GM21529 (cell line): ENCODE results near the gene PURB.
"Not testable (repeated sequence)": the region's sequence is repeated elsewhere in the genome, so short reads cannot be mapped to it uniquely, and the experiment has no call there.

Experiments
- ATAC-seq: cut with Tn5 transposase; IDR thresholded peaks from one replicate; pipeline ENCODE4 v1.9.1; 2021; ENCODE audit not compliant: unreplicated experiment

PURB gene

DNA sequence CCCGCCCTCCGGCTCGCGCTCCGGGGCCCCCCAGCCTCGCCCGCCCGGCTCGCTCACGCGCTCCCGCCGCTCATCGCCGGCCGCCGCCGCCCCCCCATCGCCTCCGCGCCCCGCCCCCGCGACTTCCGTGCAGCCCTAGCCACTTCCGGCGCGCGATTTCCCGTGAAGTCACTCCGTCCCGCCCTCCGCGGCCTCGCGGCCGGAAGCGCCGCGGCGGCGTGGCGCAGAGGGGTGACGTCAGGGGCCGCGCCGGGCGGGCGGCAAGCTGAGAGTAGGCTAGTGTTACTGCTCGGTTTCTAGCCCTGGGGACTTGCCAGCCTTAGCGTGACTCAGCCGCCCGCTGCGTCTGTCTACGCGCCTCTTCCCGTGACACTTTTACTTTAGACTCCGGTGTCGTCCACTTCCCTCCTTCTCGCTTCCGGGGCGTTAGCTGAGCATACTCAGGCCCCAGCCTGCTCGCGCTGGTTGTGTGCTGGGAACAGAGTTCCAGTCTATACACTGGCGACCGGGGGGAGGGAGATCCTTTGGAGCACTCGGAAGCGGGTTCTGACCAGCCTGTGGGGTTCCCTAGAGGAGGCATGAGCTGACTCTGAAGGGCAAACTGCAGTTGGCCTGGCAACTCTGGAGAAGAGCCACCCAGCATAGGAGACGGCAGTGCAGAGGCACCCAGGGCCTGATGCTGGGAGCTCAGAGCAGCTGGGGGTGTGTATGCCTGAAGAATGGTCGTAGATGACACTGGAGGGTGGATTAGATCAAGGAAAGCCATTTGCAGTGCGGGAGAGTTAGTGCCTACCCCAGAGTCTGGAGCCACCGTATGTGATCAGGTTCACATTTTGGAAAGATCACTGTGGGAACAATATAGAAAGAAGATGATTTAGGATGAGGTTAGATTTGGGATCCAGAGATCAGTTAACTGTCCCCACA lies at the start of gene PURB:
PURB (minus strand) TSS at position 137 of the 924 bp plus-strand sequence. CDS start 182 bp downstream, outside the sequence.
- peak; percentile 82 for ATAC-seq

DNA sequence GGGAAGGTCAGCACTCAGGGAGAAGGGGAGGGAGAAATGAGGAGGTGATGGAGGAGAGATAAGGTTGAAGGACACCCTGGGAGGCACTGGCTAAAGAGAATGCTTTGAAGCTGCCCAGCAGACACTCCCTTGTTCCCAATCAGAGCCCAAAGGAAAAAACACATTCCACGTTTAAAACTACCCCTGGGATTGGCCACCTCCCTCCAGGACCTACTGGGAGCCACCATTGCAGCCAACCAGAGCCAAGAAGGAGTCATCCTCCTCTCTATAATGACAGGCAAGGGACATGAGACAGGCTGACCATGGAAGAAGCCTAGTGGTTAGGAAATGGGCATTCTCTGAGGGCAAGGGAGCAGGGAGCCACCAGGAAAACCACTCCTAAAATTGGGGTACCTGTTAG lies 49.7 kb upstream of the PURB start:
- ATAC-seq = no peak

DNA sequence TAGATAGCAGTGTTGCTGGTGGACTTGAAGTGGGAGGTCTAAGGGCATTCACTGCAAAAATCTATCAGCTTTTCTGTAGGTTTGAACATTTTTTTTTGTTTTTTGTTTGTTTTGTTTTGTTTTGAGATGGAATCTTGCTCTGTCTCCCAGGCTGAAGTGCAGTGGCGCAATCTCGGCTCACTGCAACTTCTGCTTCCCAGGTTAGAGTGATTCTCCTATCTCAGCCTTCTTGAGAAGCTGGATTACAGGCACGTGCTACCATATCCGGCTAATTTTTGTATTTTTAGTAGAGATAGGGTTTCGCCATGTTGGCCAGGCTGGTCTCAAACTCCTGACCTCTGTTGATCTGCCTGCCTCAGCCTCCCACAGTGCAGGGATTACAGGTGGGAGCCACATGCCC lies 49.2 kb upstream of the PURB start:
- not testable (repeated sequence) for ATAC-seq

DNA sequence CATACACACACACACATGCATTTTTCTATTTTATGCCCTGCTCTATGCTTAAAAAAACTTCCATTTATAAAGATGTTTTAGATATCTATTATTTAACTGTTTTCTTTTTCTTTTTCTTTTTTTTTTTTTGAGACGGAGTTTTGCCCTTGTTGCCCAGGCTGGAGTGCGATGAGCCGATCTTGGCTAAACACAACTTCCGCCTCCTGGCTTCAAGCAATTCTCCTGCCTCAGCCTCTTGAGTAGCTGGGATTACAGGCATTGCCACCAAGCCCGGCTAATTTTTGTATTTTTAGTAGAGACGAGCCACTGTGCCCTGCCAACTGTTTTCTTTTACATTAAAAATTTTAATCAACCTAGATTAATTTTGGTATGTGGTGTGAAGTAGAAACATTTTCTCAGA lies 45.6 kb upstream of the PURB start:
- ATAC-seq = no peak

DNA sequence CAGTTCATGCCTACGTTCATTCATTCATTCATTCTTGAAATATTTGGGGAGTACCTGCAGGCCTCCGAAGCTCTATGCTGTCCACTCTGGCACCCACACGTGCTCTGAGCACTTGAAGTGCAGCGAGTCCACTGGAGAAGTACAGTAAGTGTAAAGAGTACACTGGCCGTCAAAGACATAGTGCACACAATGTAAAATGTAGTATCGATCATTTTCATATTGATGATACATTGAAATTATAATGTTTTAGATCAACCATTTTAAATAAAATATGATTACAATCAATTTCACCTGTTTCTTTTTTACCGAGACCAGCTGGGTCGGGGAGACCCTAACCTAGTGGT lies 37.0 kb upstream of the PURB start:
- no peak for ATAC-seq

DNA sequence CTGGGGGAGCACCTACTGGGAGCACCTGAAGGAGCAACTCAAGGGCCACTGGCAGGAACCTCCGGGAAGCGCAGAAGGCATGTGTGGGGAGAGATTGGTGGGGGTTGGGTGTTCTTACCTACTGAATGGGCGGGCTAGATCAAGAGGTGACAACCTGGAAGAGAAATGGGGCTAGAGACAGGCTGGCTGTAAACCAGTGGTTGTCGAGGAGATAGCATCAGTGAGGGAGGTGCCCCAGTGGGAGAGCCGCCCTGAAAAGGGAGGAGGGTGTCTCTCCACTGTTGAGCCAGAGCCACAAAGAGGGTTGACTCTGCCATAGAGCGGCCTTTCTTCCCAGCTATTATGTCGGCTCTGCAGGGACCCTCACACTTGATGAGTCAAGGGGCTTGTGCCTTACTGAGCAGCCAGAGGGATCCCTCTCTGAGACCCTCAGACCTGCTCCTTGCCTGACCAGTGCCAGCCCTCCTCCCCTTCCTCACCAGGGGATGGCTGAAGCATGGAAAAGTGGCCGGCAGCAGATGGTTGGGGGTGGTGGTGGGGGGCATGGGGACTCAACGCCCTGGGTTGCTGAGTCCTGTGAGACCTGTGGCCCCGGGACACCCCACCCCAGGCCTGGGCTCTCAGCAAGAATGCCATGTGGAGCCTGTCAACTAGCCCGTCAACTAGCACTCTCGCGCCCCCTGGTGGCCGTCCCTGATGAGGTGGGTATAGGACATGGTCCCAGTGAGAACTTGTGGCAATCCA lies 36.4 kb upstream of the PURB start:
- ATAC-seq = peak; percentile 92

DNA sequence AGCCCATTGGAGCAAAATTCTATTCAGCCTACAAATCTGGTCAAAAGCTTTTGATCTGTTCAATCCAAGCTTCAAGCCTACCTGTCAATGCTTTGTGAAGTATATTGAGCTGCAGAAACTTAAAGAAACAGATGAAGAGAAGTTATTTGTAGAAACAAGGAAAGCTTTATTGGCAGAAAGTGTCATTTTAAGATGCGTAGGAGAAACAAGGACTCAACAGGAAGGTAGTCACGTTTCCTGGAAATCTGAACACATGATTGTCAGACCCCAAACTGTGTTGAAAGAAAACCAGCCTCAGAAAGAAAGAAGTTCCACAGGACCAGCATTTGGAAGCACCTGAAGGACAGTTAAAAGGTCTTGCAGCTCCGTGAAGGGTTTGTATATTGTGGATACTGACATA lies 34.8 kb upstream of the PURB start:
- ATAC-seq = no peak

DNA sequence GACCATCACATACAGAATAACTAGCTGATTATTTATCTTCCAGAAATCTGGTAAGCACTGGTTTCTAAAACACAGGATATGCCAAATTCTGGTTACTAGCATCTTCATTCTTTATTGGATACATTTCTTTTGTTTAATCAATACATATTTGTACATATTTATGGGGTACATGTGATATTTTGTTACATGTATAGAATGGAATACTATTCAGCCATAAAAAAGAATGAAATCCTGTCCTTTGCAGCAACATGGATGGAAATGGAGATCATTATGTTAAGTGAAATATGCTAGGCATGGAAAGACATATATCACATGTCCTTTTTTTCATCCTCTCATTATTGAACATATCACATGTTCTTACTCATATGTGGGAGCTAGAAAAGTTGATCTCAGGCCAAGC lies 32.7 kb upstream of the PURB start:
- no peak for ATAC-seq

DNA sequence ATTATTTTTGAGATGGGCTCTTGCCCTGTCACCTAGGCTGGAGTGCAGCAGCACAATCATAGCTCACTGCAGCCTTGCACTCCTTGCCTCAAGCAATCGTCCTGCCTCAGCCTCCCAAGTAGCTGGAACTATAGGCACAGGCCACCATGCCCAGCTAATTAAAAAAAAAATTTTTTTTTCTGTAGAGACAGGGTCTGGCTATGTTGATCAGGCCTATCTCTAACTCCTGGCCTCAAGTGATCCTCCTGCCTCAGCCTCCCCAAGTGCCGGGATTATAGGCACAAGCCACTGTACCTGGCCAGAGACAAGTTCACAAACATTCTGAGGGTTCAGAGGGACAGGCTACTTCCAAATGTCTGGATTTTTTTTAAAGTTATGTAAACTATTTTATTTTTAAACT lies 32.1 kb upstream of the PURB start:
- ATAC-seq = no peak

DNA sequence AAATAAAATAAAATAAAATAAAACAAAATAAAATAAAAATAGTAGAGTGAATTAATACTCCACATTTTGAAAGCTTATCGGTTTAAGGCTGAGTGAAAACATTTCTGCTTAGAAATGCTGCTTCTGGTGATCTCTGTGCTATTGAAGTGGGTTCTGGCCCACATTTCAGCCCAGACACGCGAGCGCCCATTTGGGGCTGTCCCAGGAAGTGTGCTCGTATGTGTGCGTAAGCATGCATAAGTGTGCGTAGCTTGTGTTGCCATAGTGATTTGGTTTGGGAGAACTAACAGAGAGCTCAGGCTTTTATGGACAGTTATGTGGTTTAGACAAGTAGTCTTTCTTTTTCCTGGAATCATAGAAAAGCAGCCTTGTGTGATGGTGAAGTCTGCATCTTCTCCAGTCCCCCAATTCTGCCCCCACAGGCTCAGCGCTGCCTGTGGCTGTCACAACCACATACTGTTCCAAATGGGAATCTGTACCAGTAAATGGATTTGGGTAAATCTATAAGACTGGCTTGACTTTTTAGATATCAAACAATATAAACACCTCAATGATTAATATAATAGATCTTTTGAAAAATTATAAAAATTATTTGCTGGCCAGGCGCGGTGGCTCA lies 29.8 kb upstream of the PURB start:
- ATAC-seq = no peak

DNA sequence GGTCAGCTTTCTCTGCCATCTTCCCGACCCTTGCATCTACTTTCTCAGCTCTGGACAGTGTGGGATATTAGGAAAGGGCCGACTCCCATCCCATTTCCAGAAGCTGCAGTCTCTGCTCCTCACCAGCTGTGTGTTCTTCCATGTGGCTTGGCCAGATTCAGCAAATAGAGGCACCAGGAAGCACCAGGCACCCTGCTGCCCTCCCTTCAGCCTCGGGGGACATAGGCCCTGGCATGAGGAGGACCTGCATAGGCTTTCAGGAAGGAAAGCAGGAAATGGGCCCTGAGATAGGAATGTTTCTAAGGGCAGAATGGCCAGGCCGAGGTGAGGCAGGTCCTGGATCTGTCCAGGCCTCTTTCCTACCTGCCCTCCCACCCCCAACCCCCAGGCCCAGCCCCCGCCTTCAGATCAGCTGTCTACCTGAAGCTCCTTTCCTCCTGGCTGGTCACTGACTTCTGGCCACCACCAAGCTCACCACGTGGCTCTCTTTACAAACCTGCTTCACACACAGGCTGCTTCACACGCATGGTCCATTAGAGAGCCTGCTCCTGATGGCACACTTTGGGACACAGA lies 27.5 kb upstream of the PURB start:
- no peak for ATAC-seq

DNA sequence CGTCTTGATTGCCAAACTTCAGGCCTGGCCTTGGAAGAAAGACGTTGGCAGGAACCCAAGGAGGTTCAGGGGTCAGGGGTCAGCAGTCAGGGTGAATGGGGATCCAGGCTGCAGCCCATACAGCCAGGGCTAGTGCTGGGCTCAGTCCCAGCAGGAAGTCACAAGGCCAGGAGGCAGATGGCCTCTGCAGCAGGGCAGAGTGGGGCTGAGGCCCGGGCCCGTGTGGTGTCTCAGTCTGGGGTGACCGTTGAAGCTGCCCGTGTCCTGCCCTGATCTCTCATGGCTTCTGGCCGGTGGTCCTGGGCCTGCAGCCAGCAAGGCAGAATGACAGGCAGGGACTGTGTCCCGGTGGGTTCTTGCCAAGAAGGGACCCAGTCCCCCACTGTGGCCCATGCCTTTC lies 26.6 kb upstream of the PURB start:
- ATAC-seq = no peak

DNA sequence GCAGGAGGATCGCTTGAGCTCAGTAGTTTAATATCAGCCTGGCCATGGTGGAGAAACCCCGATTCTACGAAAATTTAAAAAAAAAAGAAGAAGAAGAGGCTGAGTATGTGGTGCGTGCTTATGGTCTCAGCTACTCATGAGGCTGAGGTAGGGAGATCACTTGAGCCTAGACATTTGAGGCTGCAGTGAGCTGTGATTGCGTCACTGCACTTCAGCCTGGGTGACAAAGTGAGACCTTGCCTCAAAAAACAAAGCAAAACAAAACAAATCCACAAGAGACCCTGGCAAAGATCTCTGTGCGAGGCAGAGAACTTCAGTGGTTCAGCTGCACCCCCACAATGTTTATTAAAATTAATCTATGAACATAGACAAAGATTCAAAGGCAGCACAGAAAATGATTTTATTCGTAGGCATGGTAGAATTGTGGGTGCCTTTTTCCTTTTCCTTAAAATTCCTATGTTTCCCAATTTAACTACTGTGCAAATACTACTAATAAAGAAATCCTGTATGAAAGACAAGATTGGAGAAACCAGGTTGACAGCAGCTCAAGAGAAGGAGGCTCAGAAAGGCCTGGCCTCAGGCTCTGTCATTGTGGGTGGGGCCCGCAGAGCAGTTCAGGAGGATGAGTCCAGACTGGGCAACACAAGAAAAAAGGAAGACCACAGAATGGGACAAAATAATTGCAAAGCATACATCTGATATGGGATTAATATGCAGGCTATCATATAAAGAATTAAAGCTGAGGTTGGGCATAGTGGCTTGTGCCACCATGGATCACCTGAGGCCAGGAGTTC lies 24.5 kb upstream of the PURB start:
- ATAC-seq = no peak

DNA sequence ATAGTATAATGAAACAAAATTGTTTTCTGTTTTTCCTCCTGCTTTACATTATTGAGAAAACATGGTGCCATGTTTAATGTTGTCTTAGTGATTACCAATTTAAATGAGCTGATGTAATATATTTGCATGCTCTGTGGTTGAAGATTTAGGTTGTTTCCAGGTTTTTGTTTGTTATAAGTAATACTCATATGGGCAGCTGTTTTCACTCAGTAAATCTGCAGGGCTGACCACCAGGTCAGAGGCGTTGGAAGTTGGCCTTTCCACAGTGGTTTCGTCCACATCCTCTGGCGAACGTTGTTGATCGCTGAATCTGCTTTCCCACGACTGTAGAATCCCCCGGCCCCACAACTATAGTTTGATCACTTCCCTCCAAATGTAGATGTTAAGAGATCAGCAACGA lies 21.6 kb upstream of the PURB start:
- no peak for ATAC-seq

DNA sequence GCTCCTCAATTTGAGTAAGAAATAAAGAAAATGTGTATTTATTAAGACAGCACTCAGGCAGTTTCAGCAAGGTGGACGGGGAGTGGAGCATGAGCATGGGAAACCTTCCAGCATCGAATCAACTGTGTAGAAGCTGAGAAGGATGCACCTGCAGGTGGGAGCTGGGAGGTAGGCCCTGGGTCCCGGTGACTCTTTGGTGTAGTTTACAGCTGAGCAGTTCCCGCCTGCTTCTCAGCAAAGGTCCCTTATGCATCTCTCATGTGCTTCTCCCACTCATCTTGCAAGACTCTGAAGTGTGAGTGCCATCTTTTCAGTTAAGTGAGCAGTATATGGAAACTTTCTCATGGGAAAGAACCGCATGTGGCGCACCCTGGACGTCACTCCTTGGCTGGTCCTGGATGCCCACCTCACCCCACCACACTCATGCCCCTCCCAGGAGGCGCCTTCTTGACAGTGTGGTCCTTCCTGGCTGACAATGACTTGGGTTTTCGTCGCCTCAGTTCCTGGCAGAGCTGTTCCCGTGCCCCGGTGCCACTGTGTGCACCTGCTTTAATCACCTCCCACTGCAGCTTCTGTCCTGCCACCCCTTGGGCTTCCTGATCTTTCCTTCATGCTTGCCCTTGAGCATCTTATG lies 19.8 kb upstream of the PURB start:
- ATAC-seq = no peak

DNA sequence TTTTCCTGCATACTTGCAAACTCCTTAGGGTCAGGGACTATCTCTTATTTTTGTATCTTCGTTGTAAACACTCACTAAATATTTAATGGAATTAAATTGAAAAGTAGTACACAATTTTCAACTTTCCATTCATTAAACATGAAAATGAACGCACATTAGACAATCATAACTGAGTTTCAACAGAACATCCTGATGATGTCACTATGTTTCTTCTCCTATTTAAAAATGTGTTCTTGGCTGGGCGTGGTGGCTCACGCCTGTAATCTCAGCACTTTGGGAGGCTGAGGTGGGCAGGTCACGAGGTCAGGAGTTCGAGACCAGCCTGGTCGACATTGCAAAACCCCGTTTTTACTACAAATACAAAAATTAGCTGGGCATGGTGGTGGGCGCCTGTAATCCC lies 14.1 kb upstream of the PURB start:
- ATAC-seq = no peak

DNA sequence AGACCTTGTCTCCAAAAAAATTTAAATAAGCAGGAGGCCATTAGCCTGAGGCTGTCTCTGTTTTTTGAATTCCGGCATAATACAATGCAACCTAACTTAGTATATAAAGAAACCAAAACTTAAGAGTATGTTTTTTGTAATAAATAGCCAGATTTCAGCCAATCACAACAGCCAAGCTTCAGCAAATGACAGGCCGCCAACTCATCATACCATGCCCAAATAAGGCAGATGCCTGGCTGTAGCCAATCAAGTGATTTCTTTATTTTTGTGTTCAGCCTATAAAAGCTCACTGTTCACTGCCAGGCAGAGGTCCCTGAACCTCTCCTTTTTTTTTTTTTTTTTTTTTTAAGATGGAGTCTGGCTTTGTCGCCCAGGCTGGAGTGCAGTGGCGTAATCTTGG lies 12.7 kb upstream of the PURB start:
- ATAC-seq = no peak

DNA sequence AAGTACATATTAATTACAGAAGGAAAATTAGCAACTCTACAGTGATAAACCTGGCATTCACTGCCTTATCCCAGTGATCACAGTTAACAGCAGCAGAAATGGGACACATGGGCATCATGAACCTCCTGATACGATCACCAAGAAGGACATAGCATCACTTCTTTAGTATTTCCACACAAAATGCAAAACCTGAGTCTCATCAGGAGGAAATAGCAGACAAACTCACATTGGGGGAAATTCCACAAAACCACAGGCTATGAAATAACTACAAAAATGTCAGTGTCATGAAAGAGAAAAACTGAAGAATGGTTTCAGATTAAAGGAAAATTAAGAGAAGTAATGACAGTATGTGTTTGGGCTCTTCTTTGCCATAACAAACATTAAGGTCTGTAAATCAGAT lies 12.0 kb upstream of the PURB start:
- no peak for ATAC-seq

DNA sequence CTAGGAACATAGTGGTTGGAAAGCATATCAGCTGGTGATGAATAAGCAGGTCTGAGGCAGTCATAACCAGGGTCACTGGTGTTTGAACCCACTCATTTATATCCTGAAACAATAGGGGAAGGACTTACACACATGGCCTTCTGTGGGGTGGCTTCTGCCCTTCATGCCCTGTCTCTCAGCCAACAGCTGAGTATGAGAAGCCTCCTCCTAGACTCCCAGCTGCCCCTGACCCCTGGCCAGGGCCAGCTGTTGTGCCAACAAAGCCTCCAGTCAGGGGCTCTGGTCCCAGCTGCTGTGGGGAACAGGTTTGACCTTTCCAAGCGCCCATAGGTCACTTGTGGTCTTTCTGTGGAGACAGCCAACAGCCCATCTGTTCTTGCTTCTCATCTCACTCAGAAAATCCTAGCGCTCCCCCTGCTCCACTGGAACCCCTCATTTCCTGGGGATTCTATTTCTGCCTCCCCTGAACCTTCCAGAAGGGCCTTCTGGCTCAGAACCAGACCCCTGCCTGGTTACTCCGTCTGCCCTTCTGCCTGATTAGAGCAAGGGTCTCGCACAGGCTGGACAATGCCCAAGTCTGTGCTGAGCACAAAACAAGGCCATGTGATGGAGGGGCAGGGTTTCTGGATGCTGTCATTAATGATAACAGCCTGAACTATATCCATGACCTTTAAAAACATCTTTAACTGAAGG lies 9.7 kb upstream of the PURB start:
- ATAC-seq = no peak
